DND-41 (cell line): ENCODE results near the gene THRSP.

Experiments
- EZH2 ChIP-seq: IDR thresholded peaks from 3 replicates; pipeline ENCODE4 v1.6.1; 2012; ENCODE audit warnings: borderline replicate concordance, low read depth, mild to moderate bottlenecking, moderate library complexity, low read length, inconsistent platforms; ENCODE audit not compliant: severe bottlenecking
- TF ChIP-seq, protein P1 (sequence below): IDR thresholded peaks from 2 replicates; pipeline ENCODE4 v1.5.1; 2012; ENCODE audit warnings: borderline replicate concordance, low read length, moderate library complexity, mild to moderate bottlenecking; ENCODE audit not compliant: poor library complexity, severe bottlenecking; ENCODE audit errors: extremely low read depth

DNA sequence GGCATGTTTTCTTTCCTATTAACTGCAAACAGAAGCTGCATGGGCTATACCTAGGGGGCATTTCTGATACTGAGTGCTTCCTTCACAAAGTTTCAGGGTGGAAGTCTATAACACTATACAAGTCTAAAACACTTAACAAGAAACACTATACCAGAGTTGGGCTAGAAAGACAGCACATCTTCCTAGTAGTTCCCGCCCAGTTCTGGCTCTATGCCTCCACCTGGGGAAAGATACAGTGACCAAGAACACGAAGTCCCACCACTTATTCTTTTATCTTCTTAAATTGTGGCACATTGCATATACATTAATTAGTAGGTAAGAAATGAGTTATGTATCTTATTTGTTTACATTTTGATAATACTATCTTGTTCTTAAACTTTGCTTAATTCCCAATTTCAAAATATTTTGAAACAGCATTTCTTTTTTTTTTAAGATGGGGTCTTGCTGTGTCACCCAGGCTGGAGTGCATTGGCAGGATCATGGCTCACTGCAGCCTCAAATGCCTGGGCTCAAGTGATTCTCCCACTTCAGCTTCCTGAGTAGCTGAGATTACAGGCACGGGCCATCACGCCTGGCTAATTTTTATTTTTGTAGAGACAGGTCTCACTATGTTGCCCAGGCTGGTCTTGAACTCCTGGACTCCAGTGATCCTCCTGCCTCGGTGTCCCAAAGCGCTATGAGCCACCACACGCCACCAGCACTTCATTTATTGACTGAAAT is 34.2 kb downstream of the THRSP start:
- TF ChIP-seq, protein P1, sequence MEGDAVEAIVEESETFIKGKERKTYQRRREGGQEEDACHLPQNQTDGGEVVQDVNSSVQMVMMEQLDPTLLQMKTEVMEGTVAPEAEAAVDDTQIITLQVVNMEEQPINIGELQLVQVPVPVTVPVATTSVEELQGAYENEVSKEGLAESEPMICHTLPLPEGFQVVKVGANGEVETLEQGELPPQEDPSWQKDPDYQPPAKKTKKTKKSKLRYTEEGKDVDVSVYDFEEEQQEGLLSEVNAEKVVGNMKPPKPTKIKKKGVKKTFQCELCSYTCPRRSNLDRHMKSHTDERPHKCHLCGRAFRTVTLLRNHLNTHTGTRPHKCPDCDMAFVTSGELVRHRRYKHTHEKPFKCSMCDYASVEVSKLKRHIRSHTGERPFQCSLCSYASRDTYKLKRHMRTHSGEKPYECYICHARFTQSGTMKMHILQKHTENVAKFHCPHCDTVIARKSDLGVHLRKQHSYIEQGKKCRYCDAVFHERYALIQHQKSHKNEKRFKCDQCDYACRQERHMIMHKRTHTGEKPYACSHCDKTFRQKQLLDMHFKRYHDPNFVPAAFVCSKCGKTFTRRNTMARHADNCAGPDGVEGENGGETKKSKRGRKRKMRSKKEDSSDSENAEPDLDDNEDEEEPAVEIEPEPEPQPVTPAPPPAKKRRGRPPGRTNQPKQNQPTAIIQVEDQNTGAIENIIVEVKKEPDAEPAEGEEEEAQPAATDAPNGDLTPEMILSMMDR: no peak
- TF ChIP-seq EZH2: no peak
